SKM-1 (cell line): Measurements from ENCODE around the gene CTNNA2.

Experiments
- DNase-seq: peaks from one replicate; lab custom pipeline; 2025; ENCODE audit not compliant: unreplicated experiment; lab: John Stamatoyannopoulos, UW

Gene CTNNA2

GRCh38 chr2:79916285-79916684 lies 403.4 kb downstream of the CTNNA2 start:
- DNase-seq: no peak

GRCh38 chr2:79920512-79921076 lies 407.7 kb downstream of the CTNNA2 start:
- DNase-seq: no peak

GRCh38 chr2:79929624-79930023 lies 416.8 kb downstream of the CTNNA2 start:
- DNase-seq: no peak

- DNase-seq: no peak
Measured at GRCh38 chr2:79935046-79935732, 422.3 kb downstream of the CTNNA2 start.

- DNase-seq: peak; percentile 69
Measured at GRCh38 chr2:79935771-79936657, 423.2 kb downstream of the CTNNA2 start.

GRCh38 chr2:79936715-79937114 lies 423.9 kb downstream of the CTNNA2 start:
- no peak for DNase-seq

- DNase-seq: no peak
Measured at GRCh38 chr2:79938648-79939047, 425.8 kb downstream of the CTNNA2 start.

- DNase-seq: no peak
Measured at GRCh38 chr2:79940364-79940763, 427.5 kb downstream of the CTNNA2 start.

- DNase-seq: no peak
Measured at GRCh38 chr2:79941179-79941578, 428.3 kb downstream of the CTNNA2 start.

- no peak for DNase-seq
Measured at GRCh38 chr2:79944205-79944604, 431.4 kb downstream of the CTNNA2 start.

GRCh38 chr2:79945653-79946445 lies 433.0 kb downstream of the CTNNA2 start:
- no peak for DNase-seq

- DNase-seq: no peak
Measured at GRCh38 chr2:79947751-79948150, 434.9 kb downstream of the CTNNA2 start.

GRCh38 chr2:79950526-79950925 lies 437.7 kb downstream of the CTNNA2 start:
- no peak for DNase-seq

GRCh38 chr2:79952616-79953015 lies 439.8 kb downstream of the CTNNA2 start:
- no peak for DNase-seq

- no peak for DNase-seq
Measured at GRCh38 chr2:79960035-79960434, 447.2 kb downstream of the CTNNA2 start.

GRCh38 chr2:79960519-79960918 lies 447.7 kb downstream of the CTNNA2 start:
- DNase-seq: no peak

- DNase-seq: no peak
Measured at GRCh38 chr2:79964966-79965365, 452.1 kb downstream of the CTNNA2 start.

GRCh38 chr2:79966369-79966768 lies 453.5 kb downstream of the CTNNA2 start:
- no peak for DNase-seq

GRCh38 chr2:79966882-79967281 lies 454.0 kb downstream of the CTNNA2 start:
- no peak for DNase-seq

GRCh38 chr2:79971807-79972206 lies 459.0 kb downstream of the CTNNA2 start:
- no peak for DNase-seq

GRCh38 chr2:79972661-79973060 lies 459.8 kb downstream of the CTNNA2 start:
- no peak for DNase-seq
